Hippocampal formation (tissue), 2 donors: ENCODE results near the gene FAM171A2.
"Not testable (repeated sequence)": the region's sequence is repeated elsewhere in the genome, so short reads cannot be mapped to it uniquely, and the experiment has no call there.

Experiments used
- DNase-seq, 2 donors: peaks; one replicate each; lab custom pipeline; 2025; lab: John Stamatoyannopoulos, UW

The FAM171A2 gene

GRCh38 chr17:44383861-44384260 lies 20.2 kb upstream of the FAM171A2 start:
- no peak for DNase-seq

GRCh38 chr17:44383363-44383762 lies 19.7 kb upstream of the FAM171A2 start:
- DNase-seq: no peak

GRCh38 chr17:44382917-44383316 lies 19.3 kb upstream of the FAM171A2 start:
- no peak for DNase-seq

- no peak for DNase-seq
Measured at GRCh38 chr17:44381810-44382305, 18.2 kb upstream of the FAM171A2 start.

- DNase-seq: no peak
Measured at GRCh38 chr17:44380767-44381166, 17.1 kb upstream of the FAM171A2 start.

GRCh38 chr17:44379887-44380286 lies 16.2 kb upstream of the FAM171A2 start:
- DNase-seq: no peak

- no peak for DNase-seq
Measured at GRCh38 chr17:44378171-44378705, 14.6 kb upstream of the FAM171A2 start.

- no peak for DNase-seq
Measured at GRCh38 chr17:44376779-44377178, 13.1 kb upstream of the FAM171A2 start.

GRCh38 chr17:44376124-44376523 lies 12.5 kb upstream of the FAM171A2 start:
- no peak for DNase-seq

- no peak for DNase-seq
Measured at GRCh38 chr17:44375196-44376017, 11.8 kb upstream of the FAM171A2 start.

- DNase-seq: no peak
Measured at GRCh38 chr17:44374306-44375195, 10.9 kb upstream of the FAM171A2 start.

GRCh38 chr17:44372036-44372435 lies 8.4 kb upstream of the FAM171A2 start:
- DNase-seq: no peak

- not testable (repeated sequence) for DNase-seq
Measured at GRCh38 chr17:44369414-44370023, 5.9 kb upstream of the FAM171A2 start.

GRCh38 chr17:44368391-44369243 lies 5.0 kb upstream of the FAM171A2 start:
- DNase-seq: not testable (repeated sequence)

GRCh38 chr17:44367231-44367979 lies 3.8 kb upstream of the FAM171A2 start:
- no peak for DNase-seq

- not testable (repeated sequence) for DNase-seq
Measured at GRCh38 chr17:44365051-44365450, 1.4 kb upstream of the FAM171A2 start.

- DNase-seq: no peak
Measured at GRCh38 chr17:44362949-44363612, 572 bp downstream of the FAM171A2 start.

- DNase-seq: no peak
Measured at GRCh38 chr17:44362459-44362948, 1.1 kb downstream of the FAM171A2 start.
